Trophoblast cell (in vitro differentiated cells and primary cell): ENCODE results near the gene EPHA1.

Experiments used
- DNase-seq, 2 donors: peaks; one replicate each; pipeline ENCODE4 v3.0.0-alpha.2; 2016
- H2AFZ ChIP-seq: 2 replicates; pipeline ENCODE4 v1.6.1; 2013; ENCODE audit warnings: low read length, moderate library complexity, mild to moderate bottlenecking; ENCODE audit not compliant: insufficient read depth, poor library complexity
- H2AK5ac ChIP-seq: 2 replicates; pipeline ENCODE4 v1.6.1; 2013; ENCODE audit warnings: mild to moderate bottlenecking, low read length
- H2BK120ac ChIP-seq: 2 replicates; pipeline ENCODE4 v1.6.1; 2013; ENCODE audit warnings: low read length, mild to moderate bottlenecking, moderate library complexity; ENCODE audit not compliant: insufficient read depth, poor library complexity
- H2BK12ac ChIP-seq: 2 replicates; pipeline ENCODE4 v1.6.1; 2013; ENCODE audit warnings: mild to moderate bottlenecking, low read length, moderate library complexity
- H2BK5ac ChIP-seq: 2 replicates; pipeline ENCODE4 v1.6.1; 2013; ENCODE audit warnings: low read length, low read depth, moderate library complexity, mild to moderate bottlenecking; ENCODE audit not compliant: poor library complexity
- H3K14ac ChIP-seq: 2 replicates; pipeline ENCODE4 v1.6.1; 2013; ENCODE audit warnings: mild to moderate bottlenecking, low read length
- H3K18ac ChIP-seq: 2 replicates; pipeline ENCODE4 v1.6.1; 2013; ENCODE audit warnings: mild to moderate bottlenecking, low read length
- H3K23ac ChIP-seq: 2 replicates; pipeline ENCODE4 v1.6.1; 2013; ENCODE audit warnings: low read length
- H3K27ac ChIP-seq: 2 replicates; pipeline ENCODE4 v1.5.1; 2013; ENCODE audit warnings: low read depth, mild to moderate bottlenecking, inconsistent platforms, low read length, moderate library complexity
- H3K27me3 ChIP-seq: 2 replicates; pipeline ENCODE4 v1.6.1; 2013; ENCODE audit warnings: inconsistent platforms, mild to moderate bottlenecking, low read length, moderate library complexity; ENCODE audit not compliant: insufficient read depth
- H3K36me3 ChIP-seq, 2 experiments: 1 replicate in 1 of 2; 2 replicates in 1 of 2; pipeline ENCODE4 v1.6.1; 2013; ENCODE audit warnings: low read length in 2 of 2, mild to moderate bottlenecking in 2 of 2, moderate library complexity in 1 of 2; ENCODE audit not compliant: insufficient read depth in 2 of 2, control insufficient read depth in 1 of 2
- H3K4ac ChIP-seq: 2 replicates; pipeline ENCODE4 v1.6.1; 2013; ENCODE audit warnings: low read depth, mild to moderate bottlenecking, low read length, moderate library complexity
- H3K4me1 ChIP-seq, 2 experiments: 1 replicate in 1 of 2; 2 replicates in 1 of 2; pipeline ENCODE4 v1.6.1; 2013; ENCODE audit warnings: low read length in 2 of 2, mild to moderate bottlenecking in 2 of 2, moderate library complexity in 1 of 2; ENCODE audit not compliant: insufficient read depth in 2 of 2, control insufficient read depth in 1 of 2
- H3K4me2 ChIP-seq: 2 replicates; pipeline ENCODE4 v1.6.1; 2013; ENCODE audit warnings: inconsistent platforms, mild to moderate bottlenecking, low read length, moderate library complexity
- H3K4me3 ChIP-seq: 2 replicates; pipeline ENCODE4 v1.5.1; 2013; ENCODE audit warnings: mild to moderate bottlenecking, low read depth, low read length, inconsistent platforms
- H3K79me1 ChIP-seq: one replicate; pipeline ENCODE4 v1.6.1; 2013; ENCODE audit warnings: low read length
- H3K79me2 ChIP-seq: 2 replicates; pipeline ENCODE4 v1.6.1; 2013; ENCODE audit warnings: low read length, mild to moderate bottlenecking; ENCODE audit not compliant: control insufficient read depth, insufficient read depth, poor library complexity
- H3K9ac ChIP-seq: 2 replicates; pipeline ENCODE4 v1.6.1; 2013; ENCODE audit warnings: mild to moderate bottlenecking, low read length
- H3K9me3 ChIP-seq: 2 replicates; pipeline ENCODE4 v1.6.1; 2013; ENCODE audit warnings: low read depth, mild to moderate bottlenecking, control low read depth, inconsistent platforms, low read length; ENCODE audit not compliant: insufficient read depth
- H4K12ac ChIP-seq: 2 replicates; pipeline ENCODE4 v1.6.1; 2013; ENCODE audit warnings: low read depth, mild to moderate bottlenecking, low read length, moderate library complexity
- H4K8ac ChIP-seq: 2 replicates; pipeline ENCODE4 v1.6.1; 2013; ENCODE audit warnings: low read depth, mild to moderate bottlenecking, low read length, moderate library complexity
- H4K91ac ChIP-seq: one replicate; pipeline ENCODE4 v1.6.1; 2013; ENCODE audit warnings: low read depth, mild to moderate bottlenecking, low read length, moderate library complexity
- WGBS: extraction: QIAGEN DNeasy Blood & Tissue Kit; methylation state at CpG from one replicate; pipeline ENCODE4 v1.1.7; 2013; ENCODE audit warnings: missing lambda C conversion rate; ENCODE audit not compliant: insufficient read length, insufficient coverage; ENCODE audit errors: extremely low coverage; 5-methylcytosine and 5-hydroxymethylcytosine counted together

EPHA1 gene

GRCh38 chr7:143383642-143383957 lies 25.1 kb downstream of the EPHA1 start:
- Histone ChIP-seq H3K4me2 (peak overlapping the region; percentile 68), H3K23ac (no peak overlapping the region), H2BK5ac (no peak overlapping the region), H4K91ac (no peak overlapping the region), H3K79me1 (peaks cover 31% of the 10 kb centered on the region), H2BK120ac (no peak overlapping the region), H2AK5ac (no peak overlapping the region), H3K4me1 (peaks cover 31 to 42% of the 10 kb centered on the region in 2 experiments), H3K27me3 (no peaks in the 10 kb centered on the region), H4K8ac (no peak overlapping the region), H2BK12ac (no peak overlapping the region), H3K79me2 (peaks cover 44% of the 10 kb centered on the region), H4K12ac (no peak overlapping the region), H2AFZ (peak overlapping the region; percentile 21), H3K14ac (no peak overlapping the region), H3K27ac (no peak overlapping the region), H3K36me3 (peaks cover 50 to 58% of the 10 kb centered on the region in 2 experiments), H3K4ac (peak overlapping the region; percentile 98), H3K9me3 (peaks cover 3% of the 10 kb centered on the region), H3K18ac (no peak overlapping the region), H3K9ac (no peak overlapping the region), H3K4me3 (no peak overlapping the region)
- no CpG with 5 or more reads among the region's 1 CpG for WGBS
- DNase-seq = no peak

GRCh38 chr7:143382791-143383641 lies 25.6 kb downstream of the EPHA1 start:
- no peak overlapping the region for H2BK5ac ChIP-seq
- no peak overlapping the region for H2BK12ac ChIP-seq
- H3K79me2 ChIP-seq = peaks cover 44% of the 10 kb centered on the region
- peak overlapping the region; percentile 83 for H3K4me3 ChIP-seq
- no peak overlapping the region for H2BK120ac ChIP-seq
- no peak overlapping the region for H4K8ac ChIP-seq
- no CpG with 5 or more reads among the region's 15 CpGs for WGBS
- peaks cover 3% of the 10 kb centered on the region for H3K9me3 ChIP-seq
- H3K4ac ChIP-seq = peak overlapping the region; percentile 98
- H3K14ac ChIP-seq = peak overlapping the region; percentile 94
- peak overlapping the region; percentile 87 for H3K27ac ChIP-seq
- no peak for DNase-seq
- no peaks in the 10 kb centered on the region for H3K27me3 ChIP-seq
- H3K23ac ChIP-seq = no peak overlapping the region
- H4K91ac ChIP-seq = no peak overlapping the region
- H3K18ac ChIP-seq = peak overlapping the region; percentile 22
- peak overlapping the region; percentile 95 for H3K9ac ChIP-seq
- peaks cover 31% of the 10 kb centered on the region for H3K79me1 ChIP-seq
- H3K4me1 ChIP-seq = peaks cover 31 to 42% of the 10 kb centered on the region in 2 experiments
- no peak overlapping the region for H4K12ac ChIP-seq
- no peak overlapping the region for H2AFZ ChIP-seq
- H3K4me2 ChIP-seq = peak overlapping the region; percentile 68
- H2AK5ac ChIP-seq = peak overlapping the region; percentile 14
- H3K36me3 ChIP-seq = peaks cover 45 to 52% of the 10 kb centered on the region in 2 experiments

GRCh38 chr7:143382126-143382790 lies 26.4 kb downstream of the EPHA1 start:
- WGBS = no CpG with 5 or more reads among the region's 21 CpGs
- peak overlapping the region; percentile 90 for H4K91ac ChIP-seq
- H3K9ac ChIP-seq = peak overlapping the region; percentile 95
- peak overlapping the region; percentile 98 for H3K4ac ChIP-seq
- H2AK5ac ChIP-seq = no peak overlapping the region
- H3K23ac ChIP-seq = no peak overlapping the region
- peak overlapping the region; percentile 86 for H4K12ac ChIP-seq
- peaks cover 31% of the 10 kb centered on the region for H3K79me1 ChIP-seq
- peak overlapping the region; percentile 42 for H4K8ac ChIP-seq
- peaks cover 37 to 45% of the 10 kb centered on the region in 2 experiments for H3K36me3 ChIP-seq
- peak overlapping the region; percentile 83 for H3K4me3 ChIP-seq
- no peak overlapping the region for H2BK12ac ChIP-seq
- peaks cover 31 to 42% of the 10 kb centered on the region in 2 experiments for H3K4me1 ChIP-seq
- no peaks in the 10 kb centered on the region for H3K9me3 ChIP-seq
- H3K27ac ChIP-seq = peak overlapping the region; percentile 87
- H2AFZ ChIP-seq = no peak overlapping the region
- H3K18ac ChIP-seq = peak overlapping the region; percentile 91
- no peaks in the 10 kb centered on the region for H3K27me3 ChIP-seq
- peak overlapping the region; percentile 92 for H2BK5ac ChIP-seq
- H3K14ac ChIP-seq = peak overlapping the region; percentile 94
- peak overlapping the region; percentile 68 for H3K4me2 ChIP-seq
- H2BK120ac ChIP-seq = peak overlapping the region; percentile 87
- peaks cover 44% of the 10 kb centered on the region for H3K79me2 ChIP-seq
- no peak for DNase-seq

- peak in 1 of 2 donors; percentile 24 for DNase-seq
- Histone ChIP-seq H3K27ac (peak overlapping the region; percentile 87), H3K23ac (no peak overlapping the region), H3K79me2 (peaks cover 44% of the 10 kb centered on the region), H2BK12ac (peak overlapping the region; percentile 55), H3K14ac (peak overlapping the region; percentile 94), H3K9me3 (peaks cover under 1% of the 10 kb centered on the region), H4K91ac (peak overlapping the region; percentile 90), H3K36me3 (peaks cover 31 to 38% of the 10 kb centered on the region in 2 experiments), H3K4me1 (peaks cover 31 to 42% of the 10 kb centered on the region in 2 experiments), H3K18ac (peak overlapping the region; percentile 91), H2AFZ (no peak overlapping the region), H2BK120ac (peak overlapping the region; percentile 87), H3K9ac (peak overlapping the region; percentile 95), H3K27me3 (no peaks in the 10 kb centered on the region), H2BK5ac (peak overlapping the region; percentile 92), H3K4ac (peak overlapping the region; percentile 98), H2AK5ac (peak overlapping the region; percentile 80), H3K4me2 (peak overlapping the region; percentile 68), H4K8ac (peak overlapping the region; percentile 72), H4K12ac (peak overlapping the region; percentile 86), H3K79me1 (peaks cover 31% of the 10 kb centered on the region), H3K4me3 (peak overlapping the region; percentile 83)
- no CpG with 5 or more reads among the region's 64 CpGs for WGBS
Observed at GRCh38 chr7:143381427-143382125, 27.1 kb downstream of the EPHA1 start.
